Measurements from ENCODE around the gene PLXNB1.
"Not testable (repeated sequence)": the region's sequence is repeated elsewhere in the genome, so short reads cannot be mapped to it uniquely, and the experiment has no call there.

PLXNB1 gene

GRCh38 chr3:48429960-48430707 lies at the start of gene PLXNB1:
TSS of gene PLXNB1 (minus strand) at chr3:48430086. CDS start at chr3:48424611, 5,475 bp downstream.
- Histone ChIP-seq H3K9ac (ENCODE audit: low read length in 5 of 5) (peak within 1 kb of the TSS in 3 of 5 donors; percentile 68 to 72 (median 68)), H3K27me3 (ENCODE audit: control insufficient read depth in 5 of 5, insufficient read depth in 4 of 5, low read length in 5 of 5) (no peaks in the 10 kb centered on the region), H3K36me3 (ENCODE audit: control insufficient read depth in 5 of 5, insufficient read depth in 5 of 5, low read length in 5 of 5) (peaks cover 0 to 27% (median 16%) of the 10 kb centered on the region in 5 donors), H3K4me1 (ENCODE audit: control insufficient read depth in 5 of 5, insufficient read depth in 5 of 5, low read length in 5 of 5) (peaks cover 12 to 62% (median 58%) of the 10 kb centered on the region in 5 donors), H3K9me3 (ENCODE audit: control insufficient read depth in 5 of 5, low read length in 5 of 5) (no peaks in the 10 kb centered on the region), H3K27ac (ENCODE audit: low read depth, low read length) (peak within 1 kb of the TSS; percentile 10), H3K4me3 (ENCODE audit: low read depth in 1 of 5, low read length in 5 of 5) (peak within 1 kb of the TSS; percentile 33 to 80 (median 65))

- Histone ChIP-seq H3K27ac (ENCODE audit: low read depth, low read length) (no peak overlapping the region), H3K27me3 (ENCODE audit: control insufficient read depth in 5 of 5, insufficient read depth in 4 of 5, low read length in 5 of 5) (no peaks in the 10 kb centered on the region), H3K4me1 (ENCODE audit: control insufficient read depth in 5 of 5, insufficient read depth in 5 of 5, low read length in 5 of 5) (peaks cover 0 to 4% (median 0%) of the 10 kb centered on the region in 5 donors), H3K9me3 (ENCODE audit: control insufficient read depth in 5 of 5, low read length in 5 of 5) (no peaks in the 10 kb centered on the region), H3K9ac (ENCODE audit: low read length in 5 of 5) (no peak overlapping the region), H3K36me3 (ENCODE audit: control insufficient read depth in 5 of 5, insufficient read depth in 5 of 5, low read length in 5 of 5) (peaks cover 0 to 19% (median 8%) of the 10 kb centered on the region in 5 donors), H3K4me3 (ENCODE audit: low read depth in 1 of 5, low read length in 5 of 5) (no peak overlapping the region)
Observed at GRCh38 chr3:48478626-48479555, 49.0 kb upstream of the PLXNB1 start.

GRCh38 chr3:48477959-48478520 lies 48.2 kb upstream of the PLXNB1 start:
- Histone ChIP-seq H3K27me3 (ENCODE audit: control insufficient read depth in 5 of 5, insufficient read depth in 4 of 5, low read length in 5 of 5) (no peaks in the 10 kb centered on the region), H3K9ac (ENCODE audit: low read length in 5 of 5) (peak overlapping the region in 1 of 5 donors; percentile 35), H3K4me3 (ENCODE audit: low read depth in 1 of 5, low read length in 5 of 5) (no peak overlapping the region), H3K36me3 (ENCODE audit: control insufficient read depth in 5 of 5, insufficient read depth in 5 of 5, low read length in 5 of 5) (peaks cover 0 to 19% (median 8%) of the 10 kb centered on the region in 5 donors), H3K9me3 (ENCODE audit: control insufficient read depth in 5 of 5, low read length in 5 of 5) (no peaks in the 10 kb centered on the region), H3K27ac (ENCODE audit: low read depth, low read length) (no peak overlapping the region), H3K4me1 (ENCODE audit: control insufficient read depth in 5 of 5, insufficient read depth in 5 of 5, low read length in 5 of 5) (peaks cover 3 to 9% (median 7%) of the 10 kb centered on the region in 5 donors)

- Histone ChIP-seq H3K27ac (ENCODE audit: low read depth, low read length) (no peak overlapping the region), H3K27me3 (ENCODE audit: control insufficient read depth in 5 of 5, insufficient read depth in 4 of 5, low read length in 5 of 5) (no peaks in the 10 kb centered on the region), H3K4me3 (ENCODE audit: low read depth in 1 of 5, low read length in 5 of 5) (no peak overlapping the region), H3K9me3 (ENCODE audit: control insufficient read depth in 5 of 5, low read length in 5 of 5) (no peaks in the 10 kb centered on the region), H3K9ac (ENCODE audit: low read length in 5 of 5) (no peak overlapping the region), H3K36me3 (ENCODE audit: control insufficient read depth in 5 of 5, insufficient read depth in 5 of 5, low read length in 5 of 5) (peaks cover 0 to 19% (median 8%) of the 10 kb centered on the region in 5 donors), H3K4me1 (ENCODE audit: control insufficient read depth in 5 of 5, insufficient read depth in 5 of 5, low read length in 5 of 5) (peaks cover 3 to 21% (median 20%) of the 10 kb centered on the region in 5 donors)
Observed at GRCh38 chr3:48476426-48477053, 46.7 kb upstream of the PLXNB1 start.

- H3K36me3 ChIP-seq (ENCODE audit: control insufficient read depth in 5 of 5, insufficient read depth in 5 of 5, low read length in 5 of 5): peaks cover 0 to 23% (median 9%) of the 10 kb centered on the region in 5 donors
- no peak overlapping the region for H3K27ac ChIP-seq (ENCODE audit: low read depth, low read length)
- no peaks in the 10 kb centered on the region for H3K27me3 ChIP-seq (ENCODE audit: control insufficient read depth in 5 of 5, insufficient read depth in 4 of 5, low read length in 5 of 5)
- H3K4me3 ChIP-seq (ENCODE audit: low read depth in 1 of 5, low read length in 5 of 5): no peak overlapping the region
- H3K9me3 ChIP-seq (ENCODE audit: control insufficient read depth in 5 of 5, low read length in 5 of 5): no peaks in the 10 kb centered on the region
- peaks cover 3 to 33% (median 26%) of the 10 kb centered on the region in 5 donors for H3K4me1 ChIP-seq (ENCODE audit: control insufficient read depth in 5 of 5, insufficient read depth in 5 of 5, low read length in 5 of 5)
- no peak overlapping the region for H3K9ac ChIP-seq (ENCODE audit: low read length in 5 of 5)
Observed at GRCh38 chr3:48475188-48475587, 45.3 kb upstream of the PLXNB1 start.

GRCh38 chr3:48474619-48475018 lies 44.7 kb upstream of the PLXNB1 start:
- H3K9ac ChIP-seq (ENCODE audit: low read length in 5 of 5): no peak overlapping the region
- H3K27ac ChIP-seq (ENCODE audit: low read depth, low read length): no peak overlapping the region
- H3K36me3 ChIP-seq (ENCODE audit: control insufficient read depth in 5 of 5, insufficient read depth in 5 of 5, low read length in 5 of 5): peaks cover 0 to 28% (median 13%) of the 10 kb centered on the region in 5 donors
- no peaks in the 10 kb centered on the region for H3K9me3 ChIP-seq (ENCODE audit: control insufficient read depth in 5 of 5, low read length in 5 of 5)
- no peak overlapping the region for H3K4me3 ChIP-seq (ENCODE audit: low read depth in 1 of 5, low read length in 5 of 5)
- H3K4me1 ChIP-seq (ENCODE audit: control insufficient read depth in 5 of 5, insufficient read depth in 5 of 5, low read length in 5 of 5): peaks cover 4 to 39% (median 31%) of the 10 kb centered on the region in 5 donors
- no peaks in the 10 kb centered on the region for H3K27me3 ChIP-seq (ENCODE audit: control insufficient read depth in 5 of 5, insufficient read depth in 4 of 5, low read length in 5 of 5)

GRCh38 chr3:48474031-48474430 lies 44.1 kb upstream of the PLXNB1 start:
- H3K27ac ChIP-seq (ENCODE audit: low read depth, low read length); H3K27me3 ChIP-seq (ENCODE audit: control insufficient read depth in 5 of 5, insufficient read depth in 4 of 5, low read length in 5 of 5); H3K4me3 ChIP-seq (ENCODE audit: low read depth in 1 of 5, low read length in 5 of 5); H3K9ac ChIP-seq (ENCODE audit: low read length in 5 of 5); H3K9me3 ChIP-seq (ENCODE audit: control insufficient read depth in 5 of 5, low read length in 5 of 5): not testable (repeated sequence)
- H3K4me1 ChIP-seq (ENCODE audit: control insufficient read depth in 5 of 5, insufficient read depth in 5 of 5, low read length in 5 of 5): peaks cover 5 to 44% (median 37%) of the 10 kb centered on the region in 5 donors
- H3K36me3 ChIP-seq (ENCODE audit: control insufficient read depth in 5 of 5, insufficient read depth in 5 of 5, low read length in 5 of 5): peaks cover 0 to 33% (median 19%) of the 10 kb centered on the region in 5 donors

GRCh38 chr3:48473617-48473952 lies 43.7 kb upstream of the PLXNB1 start:
- Histone ChIP-seq H3K4me3 (ENCODE audit: low read depth in 1 of 5, low read length in 5 of 5) (peak overlapping the region in 4 of 5 donors; percentile 50 to 99 (median 90)), H3K36me3 (ENCODE audit: control insufficient read depth in 5 of 5, insufficient read depth in 5 of 5, low read length in 5 of 5) (peaks cover 0 to 33% (median 20%) of the 10 kb centered on the region in 5 donors), H3K9me3 (ENCODE audit: control insufficient read depth in 5 of 5, low read length in 5 of 5) (no peaks in the 10 kb centered on the region), H3K9ac (ENCODE audit: low read length in 5 of 5) (peak overlapping the region in 2 of 5 donors; percentile 87 to 88), H3K27ac (ENCODE audit: low read depth, low read length) (peak overlapping the region; percentile 97), H3K4me1 (ENCODE audit: control insufficient read depth in 5 of 5, insufficient read depth in 5 of 5, low read length in 5 of 5) (peaks cover 5 to 49% (median 42%) of the 10 kb centered on the region in 5 donors), H3K27me3 (ENCODE audit: control insufficient read depth in 5 of 5, insufficient read depth in 4 of 5, low read length in 5 of 5) (no peaks in the 10 kb centered on the region)

GRCh38 chr3:48472923-48473616 lies 43.2 kb upstream of the PLXNB1 start:
- peak overlapping the region; percentile 83 to 99 (median 97) for H3K4me3 ChIP-seq (ENCODE audit: low read depth in 1 of 5, low read length in 5 of 5)
- peak overlapping the region; percentile 87 to 99 (median 94) for H3K9ac ChIP-seq (ENCODE audit: low read length in 5 of 5)
- H3K4me1 ChIP-seq (ENCODE audit: control insufficient read depth in 5 of 5, insufficient read depth in 5 of 5, low read length in 5 of 5): peaks cover 8 to 54% (median 47%) of the 10 kb centered on the region in 5 donors
- H3K36me3 ChIP-seq (ENCODE audit: control insufficient read depth in 5 of 5, insufficient read depth in 5 of 5, low read length in 5 of 5): peaks cover 0 to 37% (median 25%) of the 10 kb centered on the region in 5 donors
- no peaks in the 10 kb centered on the region for H3K9me3 ChIP-seq (ENCODE audit: control insufficient read depth in 5 of 5, low read length in 5 of 5)
- H3K27ac ChIP-seq (ENCODE audit: low read depth, low read length): peak overlapping the region; percentile 97
- no peaks in the 10 kb centered on the region for H3K27me3 ChIP-seq (ENCODE audit: control insufficient read depth in 5 of 5, insufficient read depth in 4 of 5, low read length in 5 of 5)

All from subcutaneous abdominal adipose tissue (tissue), 5 donors.